Measurements from ENCODE around the gene KCNC3.
"Not testable (repeated sequence)": the region's sequence is repeated elsewhere in the genome, so short reads cannot be mapped to it uniquely, and the experiment has no call there.

The KCNC3 gene

DNA sequence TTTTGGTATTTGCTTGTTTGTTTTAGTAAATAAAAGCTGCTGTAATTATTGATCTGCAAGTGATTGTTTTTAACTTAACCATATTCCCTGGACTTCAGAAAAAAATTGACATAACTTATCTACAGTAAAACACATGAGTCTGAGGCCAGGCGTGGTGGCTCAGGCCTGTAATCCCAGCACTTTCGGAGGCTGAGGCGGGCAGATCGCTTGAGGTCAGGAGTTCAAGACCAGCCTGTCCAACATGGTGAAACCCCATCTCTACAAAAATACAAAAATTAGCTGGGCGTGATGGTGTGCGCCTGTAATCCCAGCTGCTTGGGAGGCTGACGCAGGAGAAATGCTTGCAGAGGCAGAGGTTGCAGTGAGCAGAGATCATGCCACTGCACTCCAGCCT is 24.3 kb upstream of the KCNC3 start:
- not testable (repeated sequence) for DNase-seq (ENCODE audit: low read depth, low spot score)

- DNase-seq (ENCODE audit: low read depth, low spot score), result no peak
Measured at GRCh38 chr19:50352242-50352641, 23.1 kb upstream of the KCNC3 start.

- no peak for DNase-seq (ENCODE audit: low read depth, low spot score)
Measured at GRCh38 chr19:50349277-50350057, 20.3 kb upstream of the KCNC3 start.

DNA sequence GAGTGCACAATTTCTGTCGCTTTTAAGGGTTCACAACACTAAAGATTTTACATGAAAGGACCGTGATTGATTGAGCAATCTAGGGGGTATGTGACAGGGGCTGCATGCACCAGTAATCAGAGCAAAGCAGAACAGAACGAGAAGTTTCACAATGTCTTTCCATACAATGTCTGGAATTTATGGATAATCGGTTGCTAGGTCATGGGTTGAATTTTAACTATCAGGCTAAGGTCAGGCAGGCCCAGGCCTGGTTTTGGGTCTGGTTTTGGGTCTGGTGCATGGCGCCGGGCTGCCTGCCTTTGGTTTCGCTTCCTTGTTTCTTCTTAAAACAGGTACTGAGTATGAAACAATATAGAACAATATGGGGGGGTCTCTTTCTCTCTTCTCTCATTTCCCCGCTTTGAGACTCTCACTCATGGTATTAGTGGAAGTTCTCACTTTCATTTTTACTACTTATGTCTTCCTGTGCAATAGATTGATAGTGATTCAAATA is 18.0 kb upstream of the KCNC3 start:
- DNase-seq (ENCODE audit: low read depth, low spot score), result not testable (repeated sequence)

DNA sequence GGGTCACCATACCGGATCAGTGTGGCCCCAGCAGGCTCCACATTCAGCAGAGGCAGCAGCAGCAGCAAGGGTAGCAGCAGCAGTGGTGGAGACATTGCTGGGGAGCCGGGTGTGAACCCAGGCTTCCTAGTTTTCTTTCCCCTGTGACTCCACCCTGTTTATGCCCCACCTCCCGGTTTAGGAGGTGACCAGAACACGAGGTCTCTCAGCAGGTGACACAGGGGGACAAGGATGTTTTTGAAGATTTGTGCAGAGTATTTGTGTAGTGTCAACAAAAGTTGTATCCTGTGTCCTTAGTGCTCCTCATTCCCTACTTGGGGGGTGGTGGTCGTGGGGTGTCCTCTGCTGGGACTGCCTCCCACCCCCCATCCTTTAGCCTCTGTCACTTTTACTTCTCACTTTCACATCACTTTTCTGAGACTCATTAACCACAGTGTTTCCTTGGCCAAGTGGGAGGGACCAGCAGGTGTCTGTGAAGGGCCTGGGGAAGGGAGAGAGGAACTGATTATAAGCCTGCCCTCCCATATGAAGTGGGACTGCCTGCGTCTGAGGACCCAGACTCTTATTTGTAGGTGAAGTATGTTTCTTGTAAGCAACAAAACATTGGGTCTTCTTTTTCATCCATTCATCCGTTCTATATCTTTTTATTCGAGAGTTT is 15.6 kb upstream of the KCNC3 start:
- DNase-seq (ENCODE audit: low read depth, low spot score), result no peak

DNA sequence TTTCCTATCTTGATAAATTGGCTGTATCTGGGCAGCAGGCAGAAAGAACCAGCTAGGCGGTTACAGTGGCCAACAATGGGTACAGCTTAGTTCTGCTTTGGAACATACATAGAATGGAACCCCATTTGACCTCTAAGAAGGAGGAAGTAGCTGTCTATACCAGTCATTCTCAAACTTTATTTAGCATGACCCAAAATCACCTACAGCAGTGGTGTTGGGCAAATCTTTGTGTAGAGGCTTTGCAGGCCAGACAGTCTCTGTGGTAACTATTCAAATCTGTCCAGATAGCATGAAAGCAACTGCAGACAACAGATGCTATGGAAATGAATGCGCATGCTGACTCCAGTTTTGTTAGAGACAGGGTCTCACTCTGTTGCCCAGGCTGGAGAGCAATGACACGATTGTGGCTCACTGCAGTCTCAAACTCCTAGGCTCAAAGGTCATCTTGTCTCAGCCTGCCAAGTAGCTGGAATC is 12.0 kb upstream of the KCNC3 start:
- DNase-seq (ENCODE audit: low read depth, low spot score), result no peak

GRCh38 chr19:50340331-50340730 is 11.2 kb upstream of the KCNC3 start:
- no peak for DNase-seq (ENCODE audit: low read depth, low spot score)

DNA sequence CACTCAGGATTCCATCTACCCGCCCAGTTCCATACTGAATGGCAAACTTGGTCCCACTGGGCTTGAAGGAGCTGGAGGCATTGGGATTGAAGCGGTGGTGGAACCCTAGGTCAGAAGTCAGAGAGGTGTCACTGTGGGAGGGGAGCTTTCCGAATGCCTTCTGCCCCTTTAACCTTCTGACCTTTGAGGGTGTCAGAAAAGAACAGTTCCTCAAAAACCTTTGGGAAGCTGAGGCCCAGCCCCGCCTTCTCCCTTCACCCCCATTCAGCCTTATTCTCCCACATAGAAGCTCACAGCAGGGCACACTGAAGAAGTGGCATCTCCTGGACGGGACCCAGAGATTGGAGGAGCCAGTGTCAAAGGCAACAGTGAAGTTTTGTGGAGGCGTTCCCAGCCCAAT is 7.9 kb upstream of the KCNC3 start:
- not testable (repeated sequence) for DNase-seq (ENCODE audit: low read depth, low spot score)

GRCh38 chr19:50334741-50335421 is 5.7 kb upstream of the KCNC3 start:
- DNase-seq (ENCODE audit: low read depth, low spot score), result no peak

- DNase-seq (ENCODE audit: low read depth, low spot score), result peak; percentile 89
Measured at GRCh38 chr19:50333737-50334617, 4.8 kb upstream of the KCNC3 start.

DNA sequence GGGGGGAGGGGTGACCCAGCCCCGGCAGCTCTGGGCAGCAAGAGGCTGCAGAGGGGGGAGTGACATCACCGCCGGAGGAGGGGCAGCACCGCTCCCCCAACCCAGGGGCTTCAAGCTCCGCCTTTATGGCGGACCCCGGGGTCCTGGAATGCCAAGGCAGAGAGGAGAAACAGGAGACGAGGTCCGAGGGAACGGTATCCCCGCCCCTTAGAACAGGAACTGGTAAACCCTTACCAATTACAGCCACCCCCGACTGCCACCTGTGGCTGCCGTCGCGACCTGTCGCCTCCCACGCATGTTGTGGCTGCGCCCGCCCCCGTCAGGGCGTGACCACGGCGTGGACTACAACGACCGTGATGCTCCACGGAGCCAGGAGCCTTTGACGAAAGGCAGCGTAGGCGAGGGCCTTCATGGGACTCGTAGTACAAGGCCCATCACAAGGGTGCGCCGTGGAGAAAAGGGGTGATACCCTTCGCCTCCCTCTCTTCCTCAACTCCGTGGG is 4.1 kb upstream of the KCNC3 start:
- DNase-seq (ENCODE audit: low read depth, low spot score), result peak; percentile 90

GRCh38 chr19:50332244-50333038 is 3.3 kb upstream of the KCNC3 start:
- DNase-seq (ENCODE audit: low read depth, low spot score), result no peak

DNA sequence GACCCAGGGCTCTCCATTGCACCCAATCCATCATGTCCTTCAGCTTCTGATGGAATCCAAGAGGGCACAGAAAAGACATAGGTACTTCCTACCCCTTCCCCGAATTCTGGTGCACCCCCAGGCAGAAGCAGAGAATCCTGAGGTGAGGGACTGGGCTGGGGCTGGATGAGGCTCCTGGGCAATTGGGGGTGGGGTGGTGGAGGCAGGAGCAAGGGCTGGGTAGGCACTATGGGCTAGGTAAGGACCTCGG is 2.7 kb upstream of the KCNC3 start:
- DNase-seq (ENCODE audit: low read depth, low spot score), result no peak

DNA sequence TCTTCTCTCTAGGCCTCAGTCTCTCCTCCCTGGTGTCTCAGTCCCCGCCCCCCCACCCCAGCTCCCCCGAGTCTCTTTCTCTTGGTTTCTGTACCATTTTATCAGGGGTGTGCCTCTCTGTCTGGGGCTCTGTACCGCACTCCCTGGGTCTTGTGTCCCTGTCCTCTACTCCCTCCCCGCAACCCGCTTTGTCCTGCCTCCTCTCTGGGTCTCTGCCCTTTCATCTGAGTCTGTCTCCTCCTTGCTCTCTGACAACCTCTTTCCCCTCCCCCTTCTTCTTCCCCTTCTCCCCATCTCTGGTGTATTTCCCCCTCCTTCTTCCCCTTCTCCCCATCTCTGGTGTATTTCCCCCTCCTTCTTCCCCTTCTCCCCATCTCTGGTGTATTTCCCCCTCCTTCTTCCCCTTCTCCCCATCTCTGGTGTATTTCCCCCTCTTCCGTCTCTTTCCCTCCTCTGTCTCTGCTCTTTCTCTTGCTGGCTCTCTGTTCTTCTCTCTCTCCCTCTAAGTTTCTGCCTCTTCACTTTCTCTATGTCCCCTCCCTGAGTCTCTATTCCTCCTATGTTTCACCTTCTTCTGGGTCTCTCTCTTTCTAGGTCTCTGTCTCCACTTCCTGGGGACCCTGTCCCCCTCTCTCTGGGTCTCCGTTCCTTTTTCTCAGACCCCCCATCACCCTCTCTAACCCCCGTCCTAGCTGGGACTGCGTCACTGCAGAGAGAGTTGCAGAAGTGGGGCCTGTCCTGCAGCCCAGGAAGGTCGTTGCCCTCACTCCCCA is 2.2 kb upstream of the KCNC3 start:
- DNase-seq (ENCODE audit: low read depth, low spot score), result no peak

DNA sequence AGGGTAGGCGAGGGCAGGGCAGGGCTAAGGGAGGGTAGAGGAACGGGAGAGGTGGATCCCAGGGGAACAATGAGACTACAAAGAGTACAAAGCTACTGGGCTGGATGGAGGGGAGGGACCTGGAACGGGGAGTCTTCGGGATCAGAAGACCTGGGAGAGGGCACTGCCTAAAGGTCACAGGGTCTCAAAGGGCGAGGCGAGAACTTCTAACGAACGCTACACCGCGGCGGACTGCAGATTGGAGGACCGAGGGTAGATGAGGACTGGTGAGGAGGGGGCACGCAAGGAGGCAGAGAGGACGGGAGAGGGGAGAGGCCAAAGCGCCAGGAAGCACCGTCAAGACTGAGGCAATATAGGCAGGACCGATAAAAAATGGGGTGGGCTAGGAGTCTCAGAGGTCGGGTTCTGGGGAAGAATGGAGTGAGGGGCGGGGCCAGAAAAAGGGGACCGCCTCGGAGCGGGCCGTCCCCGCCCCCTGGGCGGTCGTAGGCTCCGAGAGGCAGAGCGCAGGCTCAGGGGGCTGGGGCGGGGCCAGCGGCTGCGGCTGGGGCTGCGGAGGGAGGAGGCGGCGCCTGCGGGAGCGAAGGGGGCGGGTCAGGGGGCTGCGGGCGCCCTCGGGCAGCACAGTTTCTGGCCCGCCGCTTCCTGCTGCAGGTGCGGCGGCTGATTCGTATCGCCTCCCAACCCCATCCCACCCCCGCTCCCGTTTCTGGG is 1.3 kb upstream of the KCNC3 start:
- peak; percentile 75 for DNase-seq (ENCODE audit: low read depth, low spot score)

- not testable (repeated sequence) for DNase-seq (ENCODE audit: low read depth, low spot score)
Measured at GRCh38 chr19:50329926-50330294, 733 bp upstream of the KCNC3 start.

DNA sequence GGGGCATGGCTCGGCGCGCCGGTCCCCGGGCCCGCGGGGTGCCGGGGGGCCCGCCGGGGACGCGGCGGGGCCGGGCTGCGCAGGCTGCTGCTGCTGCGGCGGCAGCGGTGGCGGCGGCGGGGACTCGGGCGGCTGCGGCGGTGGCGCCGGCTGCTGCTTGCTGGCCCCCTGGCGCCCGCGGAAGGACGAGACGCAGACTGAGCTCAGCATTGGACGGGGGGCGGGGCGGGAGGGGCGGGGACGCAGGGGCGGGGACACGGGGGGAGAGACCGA is 368 bp downstream of the KCNC3 start:
- DNase-seq (ENCODE audit: low read depth, low spot score), result no peak

DNA sequence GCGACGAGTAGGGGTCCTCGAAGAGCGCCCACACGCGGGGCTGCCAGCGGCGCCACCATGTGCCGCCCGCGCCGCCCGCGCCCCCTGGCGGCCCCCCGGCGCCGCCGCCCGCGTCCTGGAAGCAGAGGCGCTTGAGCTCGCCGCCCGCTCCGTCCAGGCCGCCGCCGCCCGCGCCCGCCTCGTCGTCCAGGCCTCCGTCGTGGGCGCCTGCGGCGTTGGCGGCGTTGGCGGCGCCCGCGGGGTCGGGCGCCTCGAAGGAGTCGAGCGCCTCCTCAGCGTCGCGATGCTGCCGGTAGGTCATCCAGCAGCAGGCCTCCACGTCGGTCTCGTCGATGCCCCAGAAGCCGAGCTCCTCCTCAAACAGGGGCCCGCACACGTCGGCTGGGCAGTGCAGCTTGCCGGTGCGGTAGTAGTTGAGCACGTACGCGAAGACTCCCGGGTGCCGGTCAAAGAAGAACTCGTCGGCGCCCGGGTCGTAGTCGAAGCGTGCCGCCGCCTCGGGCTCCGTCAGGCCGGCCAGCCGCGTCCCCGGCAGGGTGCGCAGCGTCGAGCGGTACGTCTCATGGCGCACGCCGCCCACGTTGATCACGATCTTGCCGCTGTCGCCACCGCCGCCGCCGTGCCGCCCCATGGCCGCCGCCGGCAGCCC is 829 bp downstream of the KCNC3 start:
- peak; percentile 27 for DNase-seq (ENCODE audit: low read depth, low spot score)

Measured in astrocyte of the hippocampus (primary cell).